H1 (cell line): Measurements from ENCODE around the gene TTC33. TPM values are rescaled to one million over a fixed set of nuclear protein-coding genes. Genes with fewer than 3 reads are reported as not detected.

Experiments used
- CTCF ChIA-PET: fragments of 300-600 bp; sonication (Branson Sonifier 250); formaldehyde crosslinking; loops from one replicate; lab custom pipeline; 2021; ENCODE audit not compliant: partially characterized antibody; lab: Charles Lee
- POLR2A ChIA-PET: fragments of 300-600 bp; sonication (Branson Sonifier 250); formaldehyde crosslinking; loops from one replicate; lab custom pipeline; 2021; ENCODE audit warnings: inconsistent platforms; ENCODE audit not compliant: partially characterized antibody; lab: Charles Lee
- DNase-seq, 2 experiments: peaks; one replicate each; pipeline versions ENCODE4 v3.0.0 to v3.0.0-alpha.2; 2010 to 2022; ENCODE audit warnings: low spot score in 2 of 2, low read depth in 1 of 2, mixed read lengths in 1 of 2
- FAIRE-seq: peaks from 2 replicates; lab custom pipeline; 2011; peaks lifted over from hg19 to GRCh38; lab: Jason Lieb, UNC
- H2AFZ ChIP-seq: 2 replicates; pipeline ENCODE4 v1.8.1; 2012; ENCODE audit warnings: low read length, inconsistent platforms
- H2AK5ac ChIP-seq: 2 replicates; pipeline ENCODE4 v1.6.1; 2013; ENCODE audit warnings: low read depth, low read length
- H2BK120ac ChIP-seq: replicated peaks from 2 replicates; pipeline ENCODE3; 2013; ENCODE audit warnings: low read depth, low read length, inconsistent platforms
- H2BK12ac ChIP-seq: 2 replicates; pipeline ENCODE4 v1.6.1; 2013; ENCODE audit warnings: low read depth, low read length
- H2BK15ac ChIP-seq: 2 replicates; pipeline ENCODE4 v1.6.1; 2013; ENCODE audit warnings: low read length
- H2BK20ac ChIP-seq: 2 replicates; pipeline ENCODE4 v1.6.1; 2013; ENCODE audit warnings: low read length
- H2BK5ac ChIP-seq: 2 replicates; pipeline ENCODE4 v1.6.1; 2013; ENCODE audit warnings: low read depth, low read length
- H3K14ac ChIP-seq: 2 replicates; pipeline ENCODE4 v1.6.1; 2013; ENCODE audit warnings: inconsistent platforms; ENCODE audit not compliant: insufficient read length
- H3K18ac ChIP-seq: 2 replicates; pipeline ENCODE4 v1.6.1; 2013; ENCODE audit warnings: low read length; ENCODE audit errors: extremely low read depth
- H3K23ac ChIP-seq: 2 replicates; pipeline ENCODE4 v1.6.1; 2013; ENCODE audit warnings: inconsistent platforms; ENCODE audit not compliant: insufficient read length
- H3K23me2 ChIP-seq: 2 replicates; pipeline ENCODE4 v1.6.1; 2013; ENCODE audit warnings: low read depth, low read length
- H3K27ac ChIP-seq: 2 replicates; pipeline ENCODE4 v1.6.1; 2011; ENCODE audit warnings: low read depth, low read length, inconsistent platforms
- H3K27me3 ChIP-seq, 4 experiments: replicated peaks in 1 of 4; 1 replicate in 1 of 4; 2 replicates in 3 of 4; pipeline versions ENCODE4 v1.6.1 to v1.8.1; 2011 to 2013; ENCODE audit warnings: low read length in 3 of 4, mild to moderate bottlenecking in 3 of 4, inconsistent platforms in 2 of 4, mixed read lengths in 2 of 4, moderate library complexity in 1 of 4; ENCODE audit not compliant: control insufficient read depth in 3 of 4, insufficient read depth in 3 of 4; ENCODE audit errors: extremely low read depth in 1 of 4
- H3K36me3 ChIP-seq, 4 experiments: 2 replicates each; pipeline versions ENCODE4 v1.6.1 to v1.8.1; 2011 to 2013; ENCODE audit warnings: mild to moderate bottlenecking in 4 of 4, low read length in 3 of 4, moderate library complexity in 2 of 4, control low read depth in 1 of 4, inconsistent platforms in 1 of 4; ENCODE audit not compliant: insufficient read depth in 4 of 4, control insufficient read depth in 2 of 4
- H3K4ac ChIP-seq: replicated peaks from 2 replicates; pipeline ENCODE3; 2013; ENCODE audit warnings: low read length, low read depth, mixed read lengths, inconsistent platforms; ENCODE audit not compliant: insufficient read length
- H3K4me1 ChIP-seq, 4 experiments: replicated peaks in 1 of 4; 1 replicate in 1 of 4; 2 replicates in 3 of 4; pipeline versions ENCODE4 v1.6.1 to v1.8.1; 2011 to 2013; ENCODE audit warnings: low read length in 3 of 4, inconsistent platforms in 2 of 4, mixed read lengths in 1 of 4; ENCODE audit not compliant: insufficient read depth in 4 of 4, control insufficient read depth in 3 of 4
- H3K4me2 ChIP-seq, 2 experiments: 2 replicates each; pipeline versions ENCODE4 v1.6.1 to v1.8.1; 2011 to 2013; ENCODE audit warnings: low read depth in 2 of 2, low read length in 2 of 2, control low read depth in 1 of 2, inconsistent platforms in 1 of 2, mild to moderate bottlenecking in 1 of 2; ENCODE audit not compliant: insufficient read depth in 1 of 2
- H3K4me3 ChIP-seq, 4 experiments: fragments of 200-600, 300-600 bp in 1 of 4; sonication (generic), shearing (Covaris generic), sonication (Bioruptor Twin) in 1 of 4; 2 replicates each; pipeline versions ENCODE4 v1.5.1 to v1.8.1; 2011 to 2016; ENCODE audit warnings: low read length in 4 of 4, low read depth in 3 of 4, control low read depth in 2 of 4, inconsistent platforms in 2 of 4, mild to moderate bottlenecking in 2 of 4, mixed read lengths in 1 of 4, moderate library complexity in 1 of 4; ENCODE audit not compliant: insufficient read depth in 2 of 4; ENCODE audit errors: extremely low read depth in 1 of 4
- H3K56ac ChIP-seq: replicated peaks from 2 replicates; pipeline ENCODE3; 2013; ENCODE audit warnings: low read depth, mild to moderate bottlenecking, mixed read lengths, low read length, inconsistent platforms; ENCODE audit not compliant: insufficient read length
- H3K79me1 ChIP-seq: 2 replicates; pipeline ENCODE4 v1.6.1; 2013; ENCODE audit warnings: low read depth, low read length, control low read depth
- H3K79me2 ChIP-seq, 2 experiments: 2 replicates each; pipeline versions ENCODE4 v1.6.1 to v1.8.1; 2012 to 2013; ENCODE audit warnings: low read length in 2 of 2, mild to moderate bottlenecking in 2 of 2, inconsistent platforms in 1 of 2; ENCODE audit not compliant: insufficient read depth in 2 of 2, control insufficient read depth in 1 of 2
- H3K9ac ChIP-seq, 4 experiments: replicated peaks in 1 of 4; 1 replicate in 1 of 4; 2 replicates in 3 of 4; pipeline versions ENCODE4 v1.6.1 to v1.8.1; 2011 to 2013; ENCODE audit warnings: low read depth in 3 of 4, low read length in 3 of 4, control low read depth in 2 of 4, mild to moderate bottlenecking in 2 of 4, moderate library complexity in 2 of 4, inconsistent platforms in 1 of 4; ENCODE audit errors: extremely low read depth in 1 of 4
- H3K9me3 ChIP-seq, 2 experiments: 2 replicates each; pipeline versions ENCODE4 v1.6.1 to v1.8.1; 2012 to 2013; ENCODE audit warnings: mild to moderate bottlenecking in 2 of 2, moderate library complexity in 2 of 2, control low read depth in 1 of 2, inconsistent platforms in 1 of 2, low read depth in 1 of 2, low read length in 1 of 2, mixed read lengths in 1 of 2; ENCODE audit not compliant: insufficient read depth in 2 of 2
- H4K20me1 ChIP-seq, 2 experiments: replicated peaks in 1 of 2; 2 replicates each; pipeline versions ENCODE3 to v1.8.1; 2011 to 2013; ENCODE audit warnings: inconsistent platforms in 2 of 2, low read length in 2 of 2, mild to moderate bottlenecking in 1 of 2; ENCODE audit not compliant: insufficient read depth in 2 of 2, control insufficient read depth in 1 of 2
- H4K5ac ChIP-seq: 2 replicates; pipeline ENCODE4 v1.6.1; 2013; ENCODE audit warnings: low read length, low read depth, mixed read lengths, inconsistent platforms; ENCODE audit not compliant: insufficient read length
- H4K8ac ChIP-seq: 2 replicates; pipeline ENCODE4 v1.8.0; 2013; ENCODE audit warnings: mild to moderate bottlenecking, moderate library complexity, low read length, inconsistent platforms; ENCODE audit not compliant: insufficient read depth; ENCODE audit errors: extremely low read depth
- H4K91ac ChIP-seq: replicated peaks from 2 replicates; pipeline ENCODE3; 2013; ENCODE audit warnings: low read length, mixed read lengths, inconsistent platforms; ENCODE audit not compliant: insufficient read length
- POLR2AphosphoS5 ChIP-seq: IDR thresholded peaks from 2 replicates; pipeline ENCODE4 v1.6.1; 2011; ENCODE audit warnings: low read depth, low read length
- POU5F1 ChIP-seq: IDR thresholded peaks from 2 replicates; pipeline ENCODE4 v1.6.1; 2011; ENCODE audit warnings: low read depth, mild to moderate bottlenecking, low read length, moderate library complexity
- SRF ChIP-seq: IDR thresholded peaks from 2 replicates; pipeline ENCODE4 v1.6.1; 2011; ENCODE audit warnings: mild to moderate bottlenecking, low read depth, low read length, moderate library complexity
- polyA plus RNA-seq, 7 experiments: library from polyadenylated mRNA; depleted of rRNA in 3 of 7; stranded (reverse) in 5 of 7; unstranded in 2 of 7; fragments of >200 nt in 5 of 7; fragments of 200-250 nt in 2 of 7; gene quantifications; 1 replicate in 5 of 7; 2 replicates in 1 of 7; 4 replicates in 1 of 7; pipeline versions ENCODE4 v1.2.1 to v1.2.3, GENCODE V29; 2011 to 2013; ENCODE audit warnings: missing spikeins in 2 of 7, mixed read lengths in 2 of 7
- total RNA-seq: library from RNA; stranded (reverse); fragmentation: NEBNext Ultra II Directional; extraction: Animal tissue kit (Norgen Biotek cat#: 25700); gene quantifications from 2 replicates; pipeline ENCODE4 v1.2.1, GENCODE V29; 2021

The TTC33 gene
- total and polyA plus RNA-seq, 2 of the 8 experiments (the other 6 are each of a cell fraction or from before 2014, with no cell fraction given) = 1.2 to 12.6 TPM

- no peak overlapping the region for H3K23ac ChIP-seq
- H3K18ac ChIP-seq = no peak overlapping the region
- H3K23me2 ChIP-seq = no peaks in the 10 kb centered on the region
- no peak overlapping the region for H3K4me3 ChIP-seq
- no peak overlapping the region for H3K27ac ChIP-seq
- DNase-seq (no peak), FAIRE-seq (no peak)
- H3K56ac ChIP-seq = no peak overlapping the region
- H2BK5ac ChIP-seq = no peak overlapping the region
- no peaks in the 10 kb centered on the region for H3K4me1 ChIP-seq
- ChIA-PET CTCF (no interaction called here), POLR2A (no interaction called here)
- no peaks in the 10 kb centered on the region for H3K9me3 ChIP-seq
- no peak overlapping the region for H4K8ac ChIP-seq
- H3K36me3 ChIP-seq = no peaks in the 10 kb centered on the region
- H2AFZ ChIP-seq = peak overlapping the region; percentile 70; the same call in 1 of the 2 replicates
- H3K4me2 ChIP-seq = no peak overlapping the region
- no peaks in the 10 kb centered on the region for H3K79me1 ChIP-seq
- H2BK20ac ChIP-seq = no peak overlapping the region
- H3K9ac ChIP-seq = no peak overlapping the region
- H3K14ac ChIP-seq = no peak overlapping the region
- no peaks in the 10 kb centered on the region for H3K79me2 ChIP-seq
- no peak overlapping the region for H3K4ac ChIP-seq
- no peak overlapping the region for H4K91ac ChIP-seq
- no peaks in the 10 kb centered on the region for H3K27me3 ChIP-seq
- H2AK5ac ChIP-seq = no peak overlapping the region
- H4K5ac ChIP-seq = no peak overlapping the region
- H2BK120ac ChIP-seq = no peak overlapping the region
- no peaks in the 10 kb centered on the region for H4K20me1 ChIP-seq
- no peak overlapping the region for H2BK15ac ChIP-seq
- no peak overlapping the region for H2BK12ac ChIP-seq
- TF ChIP-seq POU5F1 (no peak), SRF (no peak), POLR2AphosphoS5 (no peak)
Measured at GRCh38 chr5:40601198-40601868, 154.4 kb downstream of the TTC33 start.
